HG02610 (cell line): ENCODE data around the gene CNTN5.

Experiments
- ATAC-seq: cut with Tn5 transposase; IDR thresholded peaks from one replicate; pipeline ENCODE4 v1.9.1; 2021; ENCODE audit warnings: mild to moderate bottlenecking, moderate library complexity; ENCODE audit not compliant: unreplicated experiment

CNTN5 gene

DNA sequence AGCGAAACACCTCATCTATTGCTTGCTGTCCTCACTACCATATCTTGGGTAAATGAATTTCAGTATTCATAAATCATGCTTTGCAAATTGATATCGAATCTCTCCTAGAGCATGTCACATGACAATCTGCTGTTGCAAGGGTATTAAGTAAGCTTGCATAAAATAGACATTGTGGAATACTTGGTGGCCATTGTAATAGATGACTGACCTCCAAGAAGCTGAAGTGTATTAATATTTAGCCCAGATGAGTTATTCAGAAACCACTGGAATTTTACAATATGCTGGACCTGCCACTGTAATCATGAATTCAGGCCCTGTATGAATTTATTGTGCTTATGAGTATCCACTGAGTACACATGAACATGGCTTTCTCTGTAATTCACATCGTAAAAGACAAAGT is 1376.7 kb downstream of the CNTN5 start:
- ATAC-seq = no peak

DNA sequence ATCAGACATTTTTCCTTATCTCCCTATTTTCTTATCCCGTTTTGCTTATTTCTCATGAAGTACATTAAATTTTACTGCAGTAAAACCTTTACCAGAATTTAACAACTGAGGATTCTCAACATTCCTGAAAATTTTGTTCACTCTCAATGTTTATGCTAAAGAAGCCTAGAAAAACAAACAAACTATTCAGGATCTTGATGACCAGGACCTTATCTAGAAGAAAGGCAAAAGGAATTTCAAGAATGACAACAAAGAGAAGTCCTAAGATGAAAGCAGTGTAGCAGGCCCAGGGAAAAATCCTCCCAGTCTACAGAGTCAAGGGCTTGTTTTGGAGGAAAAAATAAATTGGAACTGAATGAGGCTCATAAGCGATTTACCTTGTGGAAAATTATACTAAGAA is 1383.1 kb downstream of the CNTN5 start:
- no peak for ATAC-seq

DNA sequence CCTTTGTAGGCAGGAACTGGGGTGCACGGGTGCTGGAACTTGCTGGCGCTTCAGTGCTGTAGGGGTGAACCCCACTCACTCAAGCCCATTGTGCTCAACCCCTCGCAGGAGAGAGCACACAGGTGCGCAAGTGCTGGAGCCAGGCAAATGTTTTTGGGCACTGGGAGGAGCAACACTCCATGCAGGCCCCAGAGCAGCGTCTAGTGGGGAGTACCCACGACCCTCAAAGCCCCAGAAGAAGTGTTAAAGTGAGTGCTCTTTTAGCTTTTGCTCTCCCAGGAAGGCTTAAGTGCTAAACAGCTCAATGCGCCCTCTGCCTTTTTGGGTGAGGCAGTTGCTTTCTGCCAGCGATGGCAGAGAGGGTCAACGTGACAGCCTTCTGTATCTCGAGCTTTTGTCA is 1384.2 kb downstream of the CNTN5 start:
- no peak for ATAC-seq
